ENCODE data around the gene EPB41L2. TPM values are rescaled to one million over a fixed set of nuclear protein-coding genes. Genes with fewer than 3 reads are reported as not detected.
A peak's percentile ranks its signal among the peaks of the same experiment; 100 is the strongest.

The EPB41L2 gene
- total RNA-seq, 1 experiment from 2014 or later = 106 TPM

DNA sequence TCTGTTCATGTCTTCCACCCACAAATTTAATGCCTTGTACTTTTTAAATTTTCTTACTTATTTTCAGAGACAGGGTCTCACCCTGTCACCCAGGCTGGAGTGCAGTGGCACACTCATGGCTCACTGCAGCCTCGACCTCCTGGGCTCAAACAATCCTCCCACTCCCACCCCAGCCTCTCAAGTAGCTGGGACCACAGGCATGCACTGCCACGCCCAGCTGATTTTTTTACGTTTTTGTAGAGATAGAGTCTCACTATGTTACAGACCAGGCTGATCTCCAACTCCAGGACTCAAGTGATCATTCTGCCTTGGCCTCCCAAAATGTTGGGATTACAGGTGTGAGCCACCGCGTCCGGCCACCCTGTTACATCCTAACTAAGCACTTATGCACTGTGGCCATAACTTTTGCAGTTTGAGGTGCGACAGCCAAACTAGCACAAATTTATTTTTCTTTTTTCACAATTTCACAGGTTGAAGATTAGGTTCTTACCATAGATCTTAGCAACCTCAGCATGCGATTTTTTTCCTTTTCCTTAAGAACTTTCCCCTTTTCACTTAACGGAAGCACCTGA lies 92.1 kb downstream of the EPB41L2 start (continued):
- TF ChIP-seq, protein P1, sequence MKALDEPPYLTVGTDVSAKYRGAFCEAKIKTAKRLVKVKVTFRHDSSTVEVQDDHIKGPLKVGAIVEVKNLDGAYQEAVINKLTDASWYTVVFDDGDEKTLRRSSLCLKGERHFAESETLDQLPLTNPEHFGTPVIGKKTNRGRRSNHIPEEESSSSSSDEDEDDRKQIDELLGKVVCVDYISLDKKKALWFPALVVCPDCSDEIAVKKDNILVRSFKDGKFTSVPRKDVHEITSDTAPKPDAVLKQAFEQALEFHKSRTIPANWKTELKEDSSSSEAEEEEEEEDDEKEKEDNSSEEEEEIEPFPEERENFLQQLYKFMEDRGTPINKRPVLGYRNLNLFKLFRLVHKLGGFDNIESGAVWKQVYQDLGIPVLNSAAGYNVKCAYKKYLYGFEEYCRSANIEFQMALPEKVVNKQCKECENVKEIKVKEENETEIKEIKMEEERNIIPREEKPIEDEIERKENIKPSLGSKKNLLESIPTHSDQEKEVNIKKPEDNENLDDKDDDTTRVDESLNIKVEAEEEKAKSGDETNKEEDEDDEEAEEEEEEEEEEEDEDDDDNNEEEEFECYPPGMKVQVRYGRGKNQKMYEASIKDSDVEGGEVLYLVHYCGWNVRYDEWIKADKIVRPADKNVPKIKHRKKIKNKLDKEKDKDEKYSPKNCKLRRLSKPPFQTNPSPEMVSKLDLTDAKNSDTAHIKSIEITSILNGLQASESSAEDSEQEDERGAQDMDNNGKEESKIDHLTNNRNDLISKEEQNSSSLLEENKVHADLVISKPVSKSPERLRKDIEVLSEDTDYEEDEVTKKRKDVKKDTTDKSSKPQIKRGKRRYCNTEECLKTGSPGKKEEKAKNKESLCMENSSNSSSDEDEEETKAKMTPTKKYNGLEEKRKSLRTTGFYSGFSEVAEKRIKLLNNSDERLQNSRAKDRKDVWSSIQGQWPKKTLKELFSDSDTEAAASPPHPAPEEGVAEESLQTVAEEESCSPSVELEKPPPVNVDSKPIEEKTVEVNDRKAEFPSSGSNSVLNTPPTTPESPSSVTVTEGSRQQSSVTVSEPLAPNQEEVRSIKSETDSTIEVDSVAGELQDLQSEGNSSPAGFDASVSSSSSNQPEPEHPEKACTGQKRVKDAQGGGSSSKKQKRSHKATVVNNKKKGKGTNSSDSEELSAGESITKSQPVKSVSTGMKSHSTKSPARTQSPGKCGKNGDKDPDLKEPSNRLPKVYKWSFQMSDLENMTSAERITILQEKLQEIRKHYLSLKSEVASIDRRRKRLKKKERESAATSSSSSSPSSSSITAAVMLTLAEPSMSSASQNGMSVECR (CRISPR knock-in tag; IDR thresholded peaks at IDR 0.05; ENCODE audit: borderline replicate concordance) = no peak
- TF ChIP-seq IRF2 (CRISPR knock-in tag; IDR thresholded peaks at IDR 0.05; ENCODE audit: borderline replicate concordance, low read depth) (no peak), ZNF263 (CRISPR knock-in tag; IDR thresholded peaks at IDR 0.05; ENCODE audit: low read depth) (no peak), MXD4 (CRISPR knock-in tag; IDR thresholded peaks at IDR 0.05; ENCODE audit: borderline replicate concordance) (no peak), KAT7 (CRISPR knock-in tag; IDR thresholded peaks at IDR 0.05; ENCODE audit: borderline replicate concordance) (no peak)

DNA sequence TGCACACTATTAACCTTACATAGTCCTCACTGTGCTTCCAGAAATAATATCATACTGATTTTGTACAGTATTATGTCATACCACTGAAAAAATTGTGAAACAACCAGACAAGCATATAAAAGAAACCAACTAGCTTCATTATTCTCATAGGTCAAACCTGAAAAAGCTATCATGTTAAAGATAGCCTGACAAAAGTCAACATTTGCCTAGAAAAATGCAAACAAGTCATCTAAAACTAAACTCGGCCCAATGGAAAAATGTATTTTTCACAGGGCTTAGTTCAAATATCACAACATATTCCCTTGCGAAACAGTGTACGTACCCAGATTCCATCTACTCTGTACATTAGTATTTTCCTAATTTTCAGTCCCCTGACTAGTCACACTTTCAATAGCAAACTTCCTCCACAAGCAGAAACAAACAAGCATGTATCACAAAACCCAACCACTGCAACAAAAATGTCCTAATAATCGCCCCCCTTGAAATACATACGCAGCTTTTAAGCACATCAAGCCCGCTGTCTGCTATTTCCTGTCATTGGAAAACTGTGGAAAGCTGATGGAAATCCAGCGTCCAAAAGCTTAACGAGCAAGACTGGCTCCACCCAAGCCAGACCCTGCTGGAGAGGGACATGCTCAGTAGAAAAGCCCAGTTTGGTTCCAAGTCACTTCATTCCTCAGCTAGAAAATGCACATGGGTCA lies 93.1 kb downstream of the EPB41L2 start:
- ATAC-seq = no peak
- no peaks in the 10 kb centered on the region for H3K27me3 Mint-ChIP-seq (ENCODE audit: low read depth)
- H3K36me3 Mint-ChIP-seq = no peaks in the 10 kb centered on the region
- peak overlapping the region; percentile 42 for H3K27ac Mint-ChIP-seq
- CTCF ChIA-PET = interaction anchor here (1.2 kb wide), 1 partner anchor 85 kb away, joined by 3 read pairs; no protein-coding TSS in a partner anchor
- H3K9me3 Mint-ChIP-seq = no peaks in the 10 kb centered on the region
- TF ChIP-seq, protein P2, sequence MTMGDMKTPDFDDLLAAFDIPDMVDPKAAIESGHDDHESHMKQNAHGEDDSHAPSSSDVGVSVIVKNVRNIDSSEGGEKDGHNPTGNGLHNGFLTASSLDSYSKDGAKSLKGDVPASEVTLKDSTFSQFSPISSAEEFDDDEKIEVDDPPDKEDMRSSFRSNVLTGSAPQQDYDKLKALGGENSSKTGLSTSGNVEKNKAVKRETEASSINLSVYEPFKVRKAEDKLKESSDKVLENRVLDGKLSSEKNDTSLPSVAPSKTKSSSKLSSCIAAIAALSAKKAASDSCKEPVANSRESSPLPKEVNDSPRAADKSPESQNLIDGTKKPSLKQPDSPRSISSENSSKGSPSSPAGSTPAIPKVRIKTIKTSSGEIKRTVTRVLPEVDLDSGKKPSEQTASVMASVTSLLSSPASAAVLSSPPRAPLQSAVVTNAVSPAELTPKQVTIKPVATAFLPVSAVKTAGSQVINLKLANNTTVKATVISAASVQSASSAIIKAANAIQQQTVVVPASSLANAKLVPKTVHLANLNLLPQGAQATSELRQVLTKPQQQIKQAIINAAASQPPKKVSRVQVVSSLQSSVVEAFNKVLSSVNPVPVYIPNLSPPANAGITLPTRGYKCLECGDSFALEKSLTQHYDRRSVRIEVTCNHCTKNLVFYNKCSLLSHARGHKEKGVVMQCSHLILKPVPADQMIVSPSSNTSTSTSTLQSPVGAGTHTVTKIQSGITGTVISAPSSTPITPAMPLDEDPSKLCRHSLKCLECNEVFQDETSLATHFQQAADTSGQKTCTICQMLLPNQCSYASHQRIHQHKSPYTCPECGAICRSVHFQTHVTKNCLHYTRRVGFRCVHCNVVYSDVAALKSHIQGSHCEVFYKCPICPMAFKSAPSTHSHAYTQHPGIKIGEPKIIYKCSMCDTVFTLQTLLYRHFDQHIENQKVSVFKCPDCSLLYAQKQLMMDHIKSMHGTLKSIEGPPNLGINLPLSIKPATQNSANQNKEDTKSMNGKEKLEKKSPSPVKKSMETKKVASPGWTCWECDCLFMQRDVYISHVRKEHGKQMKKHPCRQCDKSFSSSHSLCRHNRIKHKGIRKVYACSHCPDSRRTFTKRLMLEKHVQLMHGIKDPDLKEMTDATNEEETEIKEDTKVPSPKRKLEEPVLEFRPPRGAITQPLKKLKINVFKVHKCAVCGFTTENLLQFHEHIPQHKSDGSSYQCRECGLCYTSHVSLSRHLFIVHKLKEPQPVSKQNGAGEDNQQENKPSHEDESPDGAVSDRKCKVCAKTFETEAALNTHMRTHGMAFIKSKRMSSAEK (CRISPR knock-in tag; IDR thresholded peaks at IDR 0.05; ENCODE audit: borderline replicate concordance) = no peak
- TF ChIP-seq TCF7 (CRISPR knock-in tag; IDR thresholded peaks at IDR 0.05; ENCODE audit: low read depth) (no peak), PRRX2 (CRISPR knock-in tag; IDR thresholded peaks at IDR 0.05) (no peak)
- peaks cover 69% of the 10 kb centered on the region for H3K4me1 Mint-ChIP-seq
- no peak for DNase-seq (ENCODE audit: low spot score)
- H3K4me3 Mint-ChIP-seq = no peak overlapping the region
- POLR2A ChIA-PET = no interaction called here

DNA sequence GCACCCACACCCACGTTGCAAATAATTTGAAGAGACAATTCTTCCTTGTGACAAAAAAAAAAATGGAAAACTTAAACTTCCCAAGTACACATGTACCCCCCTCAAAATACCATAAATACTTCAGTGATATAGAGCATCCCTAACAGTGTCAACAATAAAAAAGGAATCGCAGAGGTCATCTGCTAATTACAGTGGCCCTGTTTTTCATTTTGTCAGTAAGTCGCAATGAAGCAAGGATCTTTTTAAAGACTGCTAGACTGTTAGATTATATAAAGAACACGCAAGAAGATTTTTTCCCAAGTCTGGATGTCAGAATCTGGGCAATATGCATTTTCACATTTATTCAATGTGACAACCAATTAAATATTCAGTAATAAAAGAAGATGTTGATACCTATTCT lies 93.9 kb downstream of the EPB41L2 start:
- no peak for TF ChIP-seq JUN (CRISPR knock-in tag; IDR thresholded peaks at IDR 0.05)
- TF ChIP-seq ZNF423 (CRISPR knock-in tag; IDR thresholded peaks at IDR 0.05) = no peak
- no peak for TF ChIP-seq ZNF121 (CRISPR knock-in tag; IDR thresholded peaks at IDR 0.05)
- TF ChIP-seq, protein P3, sequence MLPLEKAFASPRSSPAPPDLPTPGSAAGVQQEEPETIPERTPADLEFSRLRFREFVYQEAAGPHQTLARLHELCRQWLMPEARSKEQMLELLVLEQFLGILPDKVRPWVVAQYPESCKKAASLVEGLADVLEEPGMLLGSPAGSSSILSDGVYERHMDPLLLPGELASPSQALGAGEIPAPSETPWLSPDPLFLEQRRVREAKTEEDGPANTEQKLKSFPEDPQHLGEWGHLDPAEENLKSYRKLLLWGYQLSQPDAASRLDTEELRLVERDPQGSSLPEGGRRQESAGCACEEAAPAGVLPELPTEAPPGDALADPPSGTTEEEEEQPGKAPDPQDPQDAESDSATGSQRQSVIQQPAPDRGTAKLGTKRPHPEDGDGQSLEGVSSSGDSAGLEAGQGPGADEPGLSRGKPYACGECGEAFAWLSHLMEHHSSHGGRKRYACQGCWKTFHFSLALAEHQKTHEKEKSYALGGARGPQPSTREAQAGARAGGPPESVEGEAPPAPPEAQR (CRISPR knock-in tag; IDR thresholded peaks at IDR 0.05) = no peak
- TF ChIP-seq, protein P4, sequence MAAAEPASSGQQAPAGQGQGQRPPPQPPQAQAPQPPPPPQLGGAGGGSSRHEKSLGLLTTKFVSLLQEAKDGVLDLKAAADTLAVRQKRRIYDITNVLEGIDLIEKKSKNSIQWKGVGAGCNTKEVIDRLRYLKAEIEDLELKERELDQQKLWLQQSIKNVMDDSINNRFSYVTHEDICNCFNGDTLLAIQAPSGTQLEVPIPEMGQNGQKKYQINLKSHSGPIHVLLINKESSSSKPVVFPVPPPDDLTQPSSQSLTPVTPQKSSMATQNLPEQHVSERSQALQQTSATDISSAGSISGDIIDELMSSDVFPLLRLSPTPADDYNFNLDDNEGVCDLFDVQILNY (CRISPR knock-in tag; IDR thresholded peaks at IDR 0.05) = no peak
- TF ChIP-seq ZBTB21 (CRISPR knock-in tag; IDR thresholded peaks at IDR 0.05; ENCODE audit: borderline replicate concordance) = no peak
- no peak for ATAC-seq
- no peaks in the 10 kb centered on the region for H3K36me3 Mint-ChIP-seq
- no peaks in the 10 kb centered on the region for H3K9me3 Mint-ChIP-seq
- CTCF ChIA-PET = no interaction called here
- no peak for DNase-seq (ENCODE audit: low spot score)
- peaks cover 67% of the 10 kb centered on the region for H3K4me1 Mint-ChIP-seq
- no peak overlapping the region for H3K4me3 Mint-ChIP-seq
- no peak overlapping the region for H3K27ac Mint-ChIP-seq
- no peaks in the 10 kb centered on the region for H3K27me3 Mint-ChIP-seq (ENCODE audit: low read depth)
- POLR2A ChIA-PET = no interaction called here
